ENCODE data around the gene PITPNM2.

PITPNM2 gene

DNA sequence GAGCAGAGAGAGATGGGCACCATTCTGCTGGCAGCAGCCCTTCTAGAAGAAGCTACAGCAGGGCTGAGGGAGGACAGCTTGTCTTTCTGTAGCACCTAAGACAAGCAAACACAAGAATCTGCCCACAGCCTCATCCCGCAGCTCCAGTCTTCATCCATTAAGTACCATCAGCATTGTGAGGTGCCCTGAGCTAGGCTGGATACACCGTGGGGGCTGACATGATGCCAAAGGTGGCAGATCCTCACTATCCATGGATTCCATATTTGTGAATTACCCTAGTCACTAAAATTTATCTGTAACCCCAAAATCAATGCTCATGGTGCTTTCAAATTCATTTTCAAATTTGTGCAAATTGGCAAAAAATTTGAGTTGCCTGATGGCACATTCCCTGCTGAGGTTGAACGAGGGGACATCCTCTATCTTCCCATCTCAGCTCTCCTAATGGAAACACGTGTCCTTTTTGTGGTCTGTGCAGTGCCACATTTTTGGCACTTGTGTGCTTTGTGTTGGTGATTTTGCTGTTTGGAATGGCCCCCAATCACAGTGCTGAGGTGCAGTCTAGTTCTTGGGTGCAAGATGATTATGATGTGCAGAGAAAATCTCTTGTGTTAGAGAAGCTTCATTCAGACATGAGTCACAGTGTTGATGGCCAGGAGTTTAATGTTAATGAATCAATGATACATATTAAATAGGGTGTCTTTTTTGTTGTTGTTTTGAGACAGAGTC, 7.0 kb downstream of the PITPNM2 start:
- no peak for DNase-seq

DNA sequence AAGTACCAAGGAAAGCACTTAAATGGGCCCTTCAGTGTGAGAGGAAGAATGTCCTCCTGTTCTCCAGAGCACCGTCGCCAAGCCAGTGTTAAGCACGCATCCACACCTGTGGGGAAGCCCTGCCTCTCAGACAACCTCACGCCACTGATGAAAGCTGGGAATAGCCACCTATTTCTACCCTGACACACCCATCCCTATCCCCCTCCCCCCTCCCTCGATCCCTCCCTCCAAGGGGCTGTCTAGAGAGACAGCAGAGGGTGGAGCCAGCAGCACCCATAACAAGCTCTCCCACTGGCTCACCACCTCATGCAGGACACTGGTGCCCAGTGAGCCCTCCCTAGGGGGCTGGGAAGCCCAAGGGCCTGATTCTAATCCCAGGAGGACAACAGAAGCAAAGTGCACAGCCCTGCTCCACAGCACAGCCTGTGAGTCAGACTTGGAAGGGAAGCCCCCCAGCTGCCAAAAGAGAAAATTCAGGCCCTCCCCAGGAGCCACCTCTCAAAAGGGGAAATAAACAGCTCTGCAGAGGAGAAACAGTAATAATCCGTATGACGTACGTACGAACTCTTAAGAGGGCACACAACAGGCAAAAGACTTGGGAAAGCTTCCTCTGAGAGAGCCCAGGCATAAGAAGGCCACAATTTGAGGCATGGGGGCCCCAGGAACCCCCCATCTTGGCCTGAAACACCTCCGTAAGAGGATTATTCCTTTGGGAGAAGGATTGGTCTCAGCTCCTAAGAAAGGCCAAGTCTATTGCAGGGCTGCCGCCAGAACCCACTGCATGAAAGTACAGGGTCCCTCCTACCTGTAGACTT, 7.8 kb downstream of the PITPNM2 start:
- no peak for DNase-seq

DNA sequence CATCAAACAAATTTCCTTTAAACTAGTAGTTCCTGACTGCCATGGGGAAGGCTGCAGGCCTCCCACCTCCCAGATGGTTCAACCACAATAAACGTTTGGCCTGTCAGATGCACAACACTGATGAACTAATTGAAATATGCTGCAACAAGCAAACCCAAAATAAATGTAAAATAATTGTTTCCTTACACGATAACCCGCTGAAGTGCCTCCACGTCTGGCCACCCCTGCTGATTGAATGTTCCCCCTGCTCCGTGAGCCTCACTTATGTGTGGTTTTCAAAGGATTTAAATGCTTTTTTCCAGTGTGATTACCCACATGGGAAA, 8.4 kb downstream of the PITPNM2 start:
- no peak for DNase-seq

DNA sequence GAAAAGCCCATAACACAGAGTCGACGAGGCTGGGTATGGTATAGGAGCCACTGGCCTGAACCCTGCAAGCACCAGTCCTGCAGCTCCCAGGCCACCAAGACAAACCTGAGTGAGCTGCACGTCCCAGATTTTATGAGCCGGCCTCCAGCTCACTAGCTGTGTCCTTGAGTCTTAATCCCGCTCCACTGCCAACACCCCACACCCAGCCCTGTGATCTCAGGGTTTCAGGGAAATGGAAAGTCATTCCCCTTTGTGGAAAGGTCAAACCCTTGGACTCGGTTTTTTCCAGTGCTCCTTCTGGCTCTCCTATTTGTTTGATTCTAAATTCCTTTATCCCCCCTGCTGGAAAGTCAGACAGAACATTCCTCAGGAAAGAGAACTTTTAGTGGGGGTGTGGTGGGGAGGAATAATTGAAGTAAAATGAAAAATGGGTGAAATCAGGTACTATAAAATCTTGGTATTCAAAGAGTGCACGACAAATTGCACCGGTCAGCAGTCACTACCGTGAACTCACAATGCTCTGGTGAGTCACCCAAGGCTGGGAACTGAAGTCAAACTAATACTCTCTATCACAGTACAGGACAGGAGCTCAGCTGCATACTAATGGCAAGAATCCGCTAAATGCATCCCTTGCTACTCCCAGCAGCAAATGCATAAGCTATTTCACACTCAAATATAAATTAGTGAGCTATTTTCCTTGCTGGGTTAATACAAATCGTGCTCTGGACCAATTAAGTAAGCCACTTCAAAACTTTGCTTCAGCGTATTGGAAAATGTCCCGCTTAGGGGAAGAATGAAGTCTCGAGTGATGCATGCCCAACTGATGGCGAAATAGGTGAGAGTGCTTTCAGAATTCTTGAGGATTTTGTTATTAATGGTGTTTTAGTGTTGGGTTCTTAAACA, 9.0 kb downstream of the PITPNM2 start:
- no peak for DNase-seq

DNA sequence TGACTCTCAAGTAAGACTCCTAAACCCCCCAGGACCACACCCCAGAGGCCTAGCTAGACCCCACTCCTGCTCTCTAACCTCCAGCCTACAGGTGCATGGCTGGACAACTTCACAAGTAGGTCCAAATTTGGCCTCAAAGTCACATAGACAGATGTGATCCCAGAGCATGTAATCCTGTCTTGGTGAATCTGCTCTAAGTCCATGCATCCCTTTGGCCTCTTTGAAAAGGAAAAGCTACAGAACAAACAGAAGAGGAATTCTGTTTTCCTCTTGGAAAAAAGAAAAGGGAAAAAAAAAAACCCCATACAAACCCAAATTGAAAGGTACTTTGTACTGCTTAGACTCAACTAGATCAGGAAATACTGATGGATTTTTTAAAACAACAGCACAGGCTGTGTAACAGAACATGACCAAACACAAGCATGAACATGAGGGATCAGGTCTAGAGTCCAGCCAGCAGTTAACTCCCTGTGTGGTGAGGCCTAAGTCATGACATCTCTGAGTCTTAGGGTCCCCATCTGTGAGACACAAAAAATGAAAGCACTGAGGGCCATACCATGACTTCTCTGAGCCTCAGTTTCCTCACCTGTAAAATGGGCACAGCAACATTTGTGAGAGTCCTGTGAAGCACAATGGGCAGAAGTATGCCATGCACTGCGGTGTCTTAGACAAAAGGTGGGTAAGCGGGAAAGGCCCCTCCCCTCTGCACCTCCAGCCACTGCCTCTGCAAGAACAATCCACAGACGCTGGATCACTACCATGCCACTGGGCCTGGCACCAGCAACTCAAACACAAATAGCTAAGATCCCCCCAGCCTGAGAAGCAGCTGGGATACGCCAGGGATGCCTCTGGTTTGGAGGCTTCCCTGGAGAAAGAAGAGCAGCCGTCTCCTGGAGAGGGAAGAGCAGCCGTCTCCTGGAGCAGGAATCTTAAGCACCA, 9.9 kb downstream of the PITPNM2 start:
- no peak for DNase-seq

DNA sequence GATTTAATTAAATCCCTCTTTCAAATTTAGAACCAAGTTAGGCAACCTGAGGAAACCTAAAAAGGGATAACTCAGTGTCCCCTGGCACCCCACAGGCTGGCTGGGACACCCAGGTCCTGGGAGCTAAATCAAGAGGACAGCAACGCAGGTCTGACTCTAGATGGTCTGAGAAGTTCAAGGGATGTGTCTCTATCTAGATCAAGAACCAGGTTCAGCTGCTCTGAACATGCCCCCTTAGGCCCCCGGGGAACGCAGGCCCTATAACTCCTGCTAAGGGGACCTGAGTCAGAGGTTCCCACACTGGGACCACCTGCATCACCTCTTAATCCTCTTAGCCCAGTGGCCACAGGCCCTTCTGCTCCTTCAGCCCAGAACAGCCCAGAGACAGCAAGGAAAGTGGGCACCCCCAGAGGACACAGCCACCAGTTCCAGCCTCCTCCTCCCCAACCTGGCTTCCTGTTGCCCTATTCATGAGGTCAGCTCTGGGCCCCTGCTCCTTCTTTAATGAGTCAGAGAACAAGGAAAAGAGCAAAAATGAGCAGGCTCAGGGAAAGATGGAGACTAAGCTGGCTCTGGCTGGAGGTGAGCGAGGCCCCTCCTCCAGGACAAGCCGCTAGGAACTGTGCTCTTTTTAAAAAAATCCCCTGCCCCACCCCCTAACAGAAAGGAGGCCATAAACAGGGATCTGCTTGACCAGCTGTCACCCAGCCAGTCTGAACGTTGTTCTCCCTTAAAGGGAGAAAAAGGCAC, 10.8 kb downstream of the PITPNM2 start:
- DNase-seq: no peak

DNA sequence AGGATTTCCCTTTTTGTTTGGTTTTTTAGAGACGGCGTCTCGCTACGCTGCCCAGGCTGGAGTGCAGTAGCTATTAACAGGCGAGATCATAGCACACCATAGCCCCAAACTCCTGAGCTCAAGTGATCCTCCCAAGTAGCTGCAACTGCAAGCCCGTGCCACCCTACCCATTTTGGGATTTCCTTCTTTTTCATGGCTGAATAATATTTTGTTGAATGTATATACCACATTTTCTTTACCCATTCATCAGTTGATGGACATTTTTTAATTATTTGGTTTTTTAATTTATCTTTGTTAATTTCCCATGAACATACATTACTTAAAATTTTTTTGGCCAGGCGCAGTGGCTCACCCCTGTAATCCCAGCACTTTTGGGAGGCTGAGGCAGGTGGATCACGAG, 15.2 kb downstream of the PITPNM2 start:
- no peak for DNase-seq

DNA sequence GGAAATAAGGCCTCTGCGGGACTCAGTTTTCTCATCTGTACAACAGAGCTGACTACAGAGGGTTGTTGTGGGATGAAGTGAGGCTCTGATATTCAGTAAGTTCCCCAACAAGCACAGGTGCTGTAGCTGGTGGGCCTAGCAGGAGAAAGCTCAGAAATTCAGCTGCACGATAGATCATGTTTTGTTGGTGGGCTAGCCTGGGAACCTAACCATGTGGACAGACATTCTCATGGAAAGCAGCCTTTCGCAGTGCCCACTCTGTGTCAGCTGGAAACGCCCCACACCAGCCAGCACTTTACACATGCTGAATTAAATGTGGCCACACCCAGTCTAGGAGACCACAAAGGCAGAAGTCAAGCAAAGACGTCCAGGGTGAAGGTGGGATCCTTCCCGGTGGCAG, 16.1 kb downstream of the PITPNM2 start:
- no peak for DNase-seq

DNA sequence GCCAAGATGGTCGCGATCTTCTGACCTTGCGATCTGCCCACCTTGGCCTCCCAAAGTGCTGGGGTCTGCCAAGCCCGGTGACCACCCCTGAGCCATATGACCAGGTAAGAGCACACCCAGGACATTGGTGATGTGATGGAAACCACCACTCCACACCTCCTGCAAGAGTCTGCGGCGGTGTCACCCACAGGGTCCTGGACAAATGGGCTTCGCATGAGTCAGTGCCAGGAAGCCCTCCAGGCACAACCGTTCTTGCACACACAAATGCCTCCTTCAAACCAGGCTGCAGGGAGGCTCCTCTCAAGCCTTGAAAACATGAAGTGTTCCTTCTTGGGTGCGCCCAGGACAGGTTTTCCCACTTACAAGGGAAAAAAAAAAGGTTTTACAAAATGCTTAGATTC, 16.6 kb downstream of the PITPNM2 start:
- no peak for DNase-seq

DNA sequence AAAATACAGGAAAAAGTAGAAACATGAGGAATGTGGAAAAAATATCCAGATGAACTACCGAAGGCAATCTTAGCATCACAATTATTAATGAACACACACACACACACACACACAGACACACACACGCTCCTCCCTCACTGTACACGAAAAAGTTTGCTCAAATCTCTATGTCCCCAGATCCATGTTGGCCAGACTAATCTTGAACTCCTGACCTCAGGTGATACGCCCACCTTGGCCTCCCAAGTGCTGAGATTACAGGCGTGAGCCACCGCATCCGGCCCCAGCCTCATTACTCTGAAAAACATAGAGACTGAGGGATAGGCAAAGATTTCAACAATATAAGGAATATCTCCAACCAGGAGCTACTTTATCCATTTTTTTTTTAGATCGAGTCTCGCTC, 17.2 kb downstream of the PITPNM2 start:
- DNase-seq: no peak

DNA sequence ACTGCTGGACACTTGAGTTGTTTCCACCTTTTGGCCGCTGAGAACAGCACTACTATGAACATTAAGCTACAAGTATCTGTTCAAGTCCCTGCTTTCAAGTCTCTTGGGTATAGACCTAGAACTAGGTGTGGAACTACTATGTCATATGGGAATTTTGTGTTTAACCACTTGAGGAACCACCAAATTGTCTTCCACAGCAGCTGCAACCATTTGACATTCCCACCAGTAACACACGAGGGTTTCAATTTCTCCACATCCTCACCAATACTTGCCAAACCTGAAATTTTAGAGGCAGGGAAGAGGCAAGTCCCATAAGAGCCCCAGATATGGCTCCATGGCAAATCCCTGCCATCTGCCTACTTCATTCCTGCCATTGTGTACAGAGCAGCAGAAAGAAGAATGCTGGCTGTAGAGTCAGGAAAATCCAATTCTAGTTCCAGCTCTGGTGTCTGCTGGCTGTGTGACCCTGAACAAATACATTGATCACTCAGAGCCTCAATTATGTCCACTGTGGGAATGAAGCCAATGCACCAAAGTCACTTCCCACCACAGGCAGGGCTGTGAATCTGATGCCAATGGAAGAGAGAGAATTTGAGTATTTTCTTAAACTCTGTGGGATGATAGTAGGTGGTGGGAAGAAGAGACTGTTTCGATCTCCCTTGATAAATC, 17.8 kb downstream of the PITPNM2 start:
- DNase-seq: no peak

DNA sequence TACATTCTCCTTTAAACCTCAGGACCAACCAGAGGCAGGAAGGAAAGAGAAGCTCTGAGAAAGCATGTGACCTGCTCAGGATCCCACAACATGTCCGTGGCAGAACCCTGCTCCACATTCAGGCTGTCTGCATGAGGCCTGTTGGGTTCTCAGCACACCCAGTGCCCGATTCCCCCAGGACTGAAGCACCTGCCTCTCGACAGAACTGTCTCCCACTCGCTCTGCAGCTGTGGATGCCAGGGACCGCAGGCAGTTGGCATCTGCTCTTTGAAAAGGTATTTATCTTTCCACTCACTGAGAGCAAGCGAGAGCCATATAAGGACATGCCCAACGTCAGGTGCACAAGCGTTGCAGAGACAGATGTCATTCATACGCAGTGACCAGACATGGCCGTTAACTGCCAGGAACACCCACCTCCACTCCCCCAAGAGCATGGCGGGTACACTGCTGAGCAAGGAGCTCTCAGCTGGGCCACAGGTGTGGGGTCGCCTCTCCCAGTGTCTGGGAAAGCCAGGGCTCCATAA, 18.9 kb downstream of the PITPNM2 start:
- peak; percentile 10 for DNase-seq

DNA sequence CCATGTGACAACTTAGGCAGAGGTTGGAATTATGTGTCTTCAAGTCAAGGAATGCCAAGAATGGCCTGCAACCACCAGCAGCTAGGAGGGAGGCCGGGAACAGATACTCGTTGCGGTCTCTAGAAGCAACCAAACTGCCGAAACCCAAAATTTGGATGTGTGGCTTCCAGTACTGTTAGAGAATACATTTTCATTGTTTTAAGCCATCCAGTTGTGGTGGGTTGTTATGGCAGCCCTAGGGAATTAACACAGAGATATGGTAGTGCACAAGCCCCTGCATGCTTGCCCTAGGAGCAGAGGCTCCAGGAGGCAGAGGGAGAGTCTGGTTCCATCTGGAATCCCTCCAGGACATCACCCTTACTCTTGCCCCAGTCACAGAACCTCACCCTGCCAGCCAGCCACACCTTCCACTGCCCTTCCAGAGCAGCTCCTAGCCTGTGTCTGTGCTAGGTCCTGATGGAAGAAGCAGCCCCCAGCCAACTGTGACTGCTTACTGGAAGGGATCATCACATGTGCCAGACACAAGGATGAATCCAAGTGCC, 19.5 kb downstream of the PITPNM2 start:
- no peak for DNase-seq

DNA sequence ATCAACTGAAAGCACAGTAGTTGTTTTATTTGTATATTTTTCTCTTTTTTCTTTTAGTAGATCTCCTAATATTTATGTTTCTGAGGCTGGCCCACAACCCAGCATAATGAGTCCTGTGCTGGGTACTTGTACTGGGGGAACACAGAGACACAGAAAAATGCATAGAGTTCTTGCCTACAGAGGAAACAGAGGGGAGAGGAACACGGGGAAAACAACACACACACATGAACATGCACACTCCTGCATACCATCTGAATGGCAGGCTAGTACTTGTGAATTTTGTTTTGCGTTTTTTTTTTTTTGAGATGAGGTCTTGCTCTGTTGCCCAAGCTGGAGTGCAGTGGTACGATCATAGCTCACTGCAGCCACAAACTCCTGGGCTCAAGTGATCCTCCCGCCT, 21.3 kb downstream of the PITPNM2 start:
- no peak for DNase-seq

DNA sequence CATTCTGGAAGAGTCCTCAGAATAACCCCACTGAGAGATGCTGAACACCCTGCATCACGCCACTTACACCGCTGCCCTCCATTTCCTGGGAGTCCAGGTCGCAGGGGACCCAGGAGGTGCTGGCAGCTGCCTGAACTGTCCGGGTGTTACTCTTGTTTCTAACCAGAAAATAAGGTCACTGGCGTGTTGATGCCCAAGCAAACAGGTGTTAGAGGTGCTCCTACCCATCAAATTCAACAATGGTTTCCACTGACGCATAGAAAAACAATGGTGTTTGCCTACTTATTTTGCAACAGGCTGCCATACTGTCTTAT, 23.8 kb downstream of the PITPNM2 start:
- no peak for DNase-seq

DNA sequence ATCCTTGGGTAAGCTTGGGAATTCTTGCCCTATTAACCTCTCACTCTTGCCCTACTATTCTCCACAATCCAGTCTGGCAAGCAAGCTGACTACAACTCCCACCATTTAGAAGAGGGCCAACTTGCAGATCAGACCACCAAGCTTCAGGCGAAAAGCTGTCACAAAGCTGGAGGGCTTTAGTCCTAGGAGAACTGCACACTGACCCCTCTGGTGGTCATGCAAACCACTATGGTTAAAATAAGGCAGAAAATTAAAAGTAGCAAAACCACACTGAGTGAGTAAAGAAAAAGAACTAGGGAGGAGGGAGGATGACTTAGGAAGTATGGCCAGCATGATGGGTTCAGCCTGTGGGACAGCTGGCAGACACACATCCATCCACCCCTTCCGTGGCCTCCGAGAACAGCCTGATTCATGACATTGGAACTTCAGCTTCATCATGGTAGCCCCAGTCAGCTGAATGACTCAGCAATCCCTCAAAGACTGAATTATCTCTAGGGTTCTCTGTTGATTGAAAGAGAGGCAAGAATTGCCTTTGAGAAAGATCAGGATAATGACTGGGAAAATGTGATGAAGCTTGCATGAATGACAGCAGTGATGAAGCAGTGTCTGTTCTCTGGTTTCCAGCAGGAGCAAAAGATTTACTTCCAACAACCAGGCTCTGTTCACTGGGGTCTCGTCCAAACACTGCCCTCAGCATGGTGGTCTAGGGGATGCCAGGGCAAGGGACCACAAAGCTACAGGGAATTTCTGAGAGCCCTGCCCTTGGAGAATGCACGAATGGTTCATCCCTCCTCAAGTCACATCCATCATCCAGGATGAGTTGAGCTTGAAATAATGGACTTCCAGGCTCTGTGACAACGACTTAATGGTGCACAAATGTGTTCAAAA, 24.4 kb downstream of the PITPNM2 start:
- no peak for DNase-seq

DNA sequence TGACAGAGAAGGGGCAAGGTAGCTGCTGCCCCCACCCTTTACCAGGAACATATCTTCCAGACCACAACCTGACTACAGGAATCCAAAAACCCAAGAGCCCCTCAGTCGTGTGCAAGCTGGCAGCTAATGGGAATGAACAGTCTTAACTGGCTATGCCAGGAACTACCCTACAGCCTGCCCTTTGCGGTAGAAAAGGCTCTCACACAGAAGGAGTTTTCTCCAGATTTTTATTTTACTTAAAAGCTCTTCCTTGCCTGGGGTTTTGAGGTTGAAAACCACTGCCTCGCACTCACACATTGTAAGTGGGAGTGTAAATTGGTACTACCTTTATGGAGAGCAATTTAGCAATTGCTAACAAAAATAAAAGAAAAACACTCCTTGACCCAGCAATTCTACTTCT, 28.3 kb downstream of the PITPNM2 start:
- DNase-seq: no peak

DNA sequence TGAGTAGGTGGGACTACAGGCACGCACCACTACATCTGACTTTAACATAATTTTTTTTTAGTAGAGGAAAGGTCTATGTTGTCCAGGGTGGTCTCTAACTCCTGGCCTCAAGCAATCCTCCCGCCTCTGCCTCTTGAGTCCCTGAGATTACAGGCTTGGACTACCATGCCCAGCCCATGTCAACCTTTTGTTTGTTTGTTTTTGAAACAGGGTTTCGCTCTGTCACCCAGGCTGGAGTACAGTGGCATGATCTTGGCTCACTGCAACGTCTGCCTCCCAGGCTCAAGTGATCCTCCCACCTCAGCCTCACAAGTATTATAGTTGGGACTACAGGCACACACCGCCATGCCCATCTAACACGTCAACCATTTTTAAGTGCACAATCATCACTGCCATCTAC, 29.2 kb downstream of the PITPNM2 start:
- no peak for DNase-seq

DNA sequence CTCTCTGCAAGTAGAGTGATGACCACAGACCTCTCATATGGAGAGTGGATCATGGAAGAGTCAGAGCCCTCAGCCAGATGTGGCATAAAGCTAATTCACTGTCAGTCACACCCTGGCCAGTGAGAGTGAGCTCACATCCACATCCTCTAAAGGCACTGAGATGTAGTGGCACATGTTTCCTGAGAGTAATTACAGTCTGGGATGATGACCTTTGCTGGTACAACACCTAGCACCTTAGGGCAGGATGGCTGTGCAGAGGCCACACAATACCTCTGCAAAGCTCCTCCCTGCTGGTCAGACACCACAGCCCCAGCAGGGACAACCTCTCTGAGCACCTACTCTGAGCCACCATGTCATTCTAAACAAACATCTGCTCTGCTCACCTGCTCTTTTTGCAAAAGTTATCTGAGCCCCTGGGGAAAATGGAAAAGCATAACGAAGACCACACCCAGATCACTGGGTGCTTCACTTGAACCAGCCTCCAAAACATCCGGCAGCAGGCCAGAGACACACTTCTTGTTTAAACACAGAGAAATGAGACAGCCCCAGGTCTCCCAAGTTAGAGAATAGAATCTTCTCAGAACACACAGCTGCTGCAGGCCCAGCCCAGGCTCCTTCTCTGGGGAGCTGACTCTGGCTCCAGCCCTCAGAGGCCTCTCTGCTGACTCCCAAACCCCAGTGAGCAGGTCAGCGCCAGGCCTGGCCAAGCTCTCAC, 30.3 kb downstream of the PITPNM2 start:
- peak; percentile 8 for DNase-seq
